Activated naive CD8-positive, alpha-beta T cell treated with anti-CD3 and anti-CD28 coated beads, Interleukin-2, amount 10 ng/mL, durations not matched to agents 7 days and 5 days (primary cell): Measurements from ENCODE around the gene HYI. TPM values are rescaled to one million over a fixed set of nuclear protein-coding genes. Genes with fewer than 3 reads are reported as not detected.
"Not testable (repeated sequence)": the region's sequence is repeated elsewhere in the genome, so short reads cannot be mapped to it uniquely, and the experiment has no call there.

ENCODE experiments used
- ATAC-seq: fragments of 150-1000 bp; cut with Tn5 transposase; one replicate; pipeline ENCODE4 v1.10.0; 2021; ENCODE audit warnings: low read depth, moderate library complexity
- POLR2A ChIA-PET: fragments of 350-600 bp; sonication (Branson Sonifier 250); formaldehyde crosslinking; loops from one replicate; lab custom pipeline; 2021; ENCODE audit warnings: antibody characterized with exemption; lab: Charles Lee
- DNase-seq: peaks from one replicate; pipeline ENCODE4 v3.0.0; 2021
- H3K27ac Mint-ChIP-seq: one replicate; pipeline ENCODE4 v1.8.0; 2022; ENCODE audit warnings: mild to moderate bottlenecking, mixed read lengths
- H3K27me3 Mint-ChIP-seq: one replicate; pipeline ENCODE4 v1.8.0; 2022; ENCODE audit warnings: mild to moderate bottlenecking, moderate library complexity, mixed read lengths
- H3K36me3 Mint-ChIP-seq: one replicate; pipeline ENCODE4 v1.8.0; 2021; ENCODE audit warnings: mild to moderate bottlenecking, mixed read lengths
- H3K4me1 Mint-ChIP-seq: one replicate; pipeline ENCODE4 v1.8.0; 2021; ENCODE audit warnings: mixed read lengths
- H3K4me3 Mint-ChIP-seq: one replicate; pipeline ENCODE4 v1.8.0; 2022; ENCODE audit warnings: mild to moderate bottlenecking, moderate library complexity, mixed read lengths
- H3K9me3 Mint-ChIP-seq: one replicate; pipeline ENCODE4 v1.8.0; 2021; ENCODE audit warnings: mixed read lengths
- total RNA-seq, 2 experiments: library from RNA; stranded (reverse); gene quantifications; one replicate each; pipeline ENCODE4 v1.2.3, GENCODE V29; 2021

HYI gene
- total RNA-seq, 2 experiments from 2014 or later: 18.3 to 21.3 TPM

DNA sequence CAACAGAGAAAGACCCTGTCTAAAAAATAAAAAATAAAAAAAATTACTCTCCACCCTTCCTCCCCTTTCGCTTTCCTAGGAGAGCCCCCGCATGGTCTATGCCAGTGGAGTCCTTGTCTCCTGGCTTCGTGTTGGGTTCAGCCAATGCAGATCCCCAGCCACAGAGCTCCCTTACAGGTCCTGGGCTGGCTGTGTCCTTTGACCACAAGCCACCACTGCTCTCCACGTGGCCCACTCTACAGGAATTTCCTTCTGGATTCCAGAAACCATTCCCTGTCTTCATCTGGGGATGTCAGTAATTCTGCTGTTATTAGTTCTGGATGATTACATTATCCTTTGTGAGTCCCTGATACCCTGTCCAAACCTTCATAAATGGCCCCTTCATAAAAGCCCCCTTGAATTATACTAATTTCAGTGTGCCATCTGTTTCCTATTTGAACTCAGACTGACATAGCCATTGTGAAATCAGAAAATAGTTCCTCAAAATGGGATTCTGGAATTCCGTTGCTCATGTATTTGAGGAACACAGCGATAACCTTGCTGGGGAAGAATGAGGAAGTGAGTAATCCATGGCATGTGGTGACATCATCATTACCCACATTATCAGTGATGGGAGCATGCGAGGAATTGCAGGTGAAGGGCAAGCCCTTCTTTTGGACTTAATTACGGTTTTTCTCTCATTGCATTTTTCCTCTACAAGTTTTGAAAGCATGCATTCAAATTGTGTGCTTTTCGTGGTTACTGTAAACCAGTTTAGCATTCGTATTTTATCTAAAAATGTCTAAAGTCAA is 22.1 kb upstream of the HYI start:
- POLR2A ChIA-PET, H3K4me1 Mint-ChIP-seq, H3K27ac Mint-ChIP-seq, H3K4me3 Mint-ChIP-seq, ATAC-seq, DNase-seq, H3K9me3 Mint-ChIP-seq, H3K36me3 Mint-ChIP-seq: not testable (repeated sequence)
- peaks cover 25% of the 10 kb centered on the region for H3K27me3 Mint-ChIP-seq

DNA sequence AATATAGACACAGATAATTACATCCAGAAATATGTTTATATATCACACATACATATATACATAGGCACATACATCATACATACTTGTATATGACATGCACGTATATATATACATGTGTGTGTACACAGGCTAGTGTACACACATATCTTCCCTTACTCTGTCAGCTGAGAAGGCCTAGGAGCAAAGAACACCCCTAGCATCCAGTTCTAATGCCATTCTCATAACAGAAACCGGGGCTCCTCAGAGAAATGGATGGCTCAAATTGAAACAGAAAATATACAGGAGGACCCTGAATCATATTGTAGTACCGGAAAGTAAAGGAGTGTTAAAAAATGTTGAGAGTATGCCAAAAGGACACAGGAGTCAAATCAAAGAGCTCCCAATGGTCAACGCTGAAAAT is 19.7 kb upstream of the HYI start:
- peaks cover 11% of the 10 kb centered on the region for H3K27me3 Mint-ChIP-seq
- H3K27ac Mint-ChIP-seq: no peak overlapping the region
- POLR2A ChIA-PET: no interaction called here
- no peak overlapping the region for H3K4me3 Mint-ChIP-seq
- ATAC-seq (no peak), DNase-seq (no peak)
- H3K9me3 Mint-ChIP-seq: no peaks in the 10 kb centered on the region
- no peaks in the 10 kb centered on the region for H3K36me3 Mint-ChIP-seq
- H3K4me1 Mint-ChIP-seq: peaks cover 3% of the 10 kb centered on the region

DNA sequence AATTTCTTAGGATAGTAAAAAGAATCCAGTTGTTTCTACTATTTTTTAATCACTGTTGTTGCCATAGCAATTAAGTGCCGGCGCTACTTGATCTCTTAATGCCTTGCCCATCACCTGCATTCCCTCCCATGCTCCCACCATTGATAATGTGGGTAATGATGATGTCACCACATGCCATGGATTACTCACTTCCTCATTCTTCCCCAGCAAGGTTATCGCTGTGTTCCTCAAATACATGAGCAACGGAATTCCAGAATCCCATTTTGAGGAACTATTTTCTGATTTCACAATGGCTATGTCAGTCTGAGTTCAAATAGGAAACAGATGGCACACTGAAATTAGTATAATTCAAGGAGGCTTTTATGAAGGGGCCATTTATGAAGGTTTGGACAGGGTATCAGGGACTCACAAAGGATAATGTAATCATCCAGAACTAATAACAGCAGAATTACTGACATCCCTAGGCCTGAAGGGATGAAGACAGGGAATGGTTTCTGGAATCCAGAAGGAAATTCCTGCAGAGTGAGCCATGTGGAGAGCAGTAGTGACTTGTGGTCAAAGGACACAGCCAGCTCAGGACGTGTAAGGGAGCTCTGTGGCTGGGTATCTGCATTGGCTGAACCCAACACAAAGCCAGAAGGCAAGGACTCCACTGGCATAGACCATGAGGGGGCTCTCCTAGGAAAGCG is 18.9 kb upstream of the HYI start:
- POLR2A ChIA-PET, DNase-seq, H3K4me3 Mint-ChIP-seq, H3K9me3 Mint-ChIP-seq, H3K36me3 Mint-ChIP-seq, ATAC-seq, H3K27ac Mint-ChIP-seq, H3K4me1 Mint-ChIP-seq, H3K27me3 Mint-ChIP-seq: not testable (repeated sequence)

DNA sequence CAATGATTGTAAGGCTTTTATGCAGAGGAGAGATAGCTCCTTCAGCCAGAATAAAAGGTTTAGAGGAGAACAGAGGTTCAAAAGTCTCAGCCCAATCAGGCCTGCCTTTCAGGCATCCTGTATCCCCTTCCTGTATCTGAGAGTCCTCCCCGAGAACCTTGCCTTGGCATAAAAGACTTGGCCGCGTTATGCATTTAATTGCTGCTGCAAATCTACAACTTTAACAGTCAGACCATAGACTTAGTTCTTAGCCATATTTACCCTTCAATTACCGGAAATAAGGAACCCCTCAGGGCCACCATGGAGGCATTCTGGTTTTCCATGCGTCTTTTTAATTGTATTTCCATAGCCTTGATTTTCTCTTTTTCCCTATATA is 18.3 kb upstream of the HYI start:
- DNase-seq (no peak), ATAC-seq (no peak)
- H3K36me3 Mint-ChIP-seq: no peaks in the 10 kb centered on the region
- peaks cover 4% of the 10 kb centered on the region for H3K27me3 Mint-ChIP-seq
- no peak overlapping the region for H3K4me3 Mint-ChIP-seq
- H3K9me3 Mint-ChIP-seq: no peaks in the 10 kb centered on the region
- no peak overlapping the region for H3K27ac Mint-ChIP-seq
- H3K4me1 Mint-ChIP-seq: peaks cover 3% of the 10 kb centered on the region
- POLR2A ChIA-PET: no interaction called here

DNA sequence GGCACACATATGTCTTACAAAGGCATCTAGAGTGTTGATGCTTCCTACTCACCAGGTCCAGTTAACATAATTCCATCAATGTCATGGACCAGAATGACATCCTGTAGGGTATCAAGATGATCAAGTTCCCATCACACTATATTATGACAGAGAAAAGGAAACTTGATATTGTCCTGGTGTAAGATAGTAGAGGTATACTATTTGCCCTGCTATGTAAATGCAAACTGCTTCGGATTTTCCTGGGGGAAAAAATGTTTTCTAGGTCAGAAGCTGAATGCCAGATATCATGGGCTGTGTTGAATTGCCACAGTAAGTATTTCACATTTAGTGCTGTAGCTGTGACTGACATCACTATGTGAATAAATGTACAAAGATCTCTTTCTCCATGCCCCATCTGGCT is 16.2 kb upstream of the HYI start:
- H3K4me3 Mint-ChIP-seq: no peak overlapping the region
- POLR2A ChIA-PET: no interaction called here
- H3K4me1 Mint-ChIP-seq: peaks cover 12% of the 10 kb centered on the region
- no peaks in the 10 kb centered on the region for H3K9me3 Mint-ChIP-seq
- DNase-seq: no peak
- H3K36me3 Mint-ChIP-seq: no peaks in the 10 kb centered on the region
- H3K27ac Mint-ChIP-seq: no peak overlapping the region
- H3K27me3 Mint-ChIP-seq: no peaks in the 10 kb centered on the region
- no peak for ATAC-seq

DNA sequence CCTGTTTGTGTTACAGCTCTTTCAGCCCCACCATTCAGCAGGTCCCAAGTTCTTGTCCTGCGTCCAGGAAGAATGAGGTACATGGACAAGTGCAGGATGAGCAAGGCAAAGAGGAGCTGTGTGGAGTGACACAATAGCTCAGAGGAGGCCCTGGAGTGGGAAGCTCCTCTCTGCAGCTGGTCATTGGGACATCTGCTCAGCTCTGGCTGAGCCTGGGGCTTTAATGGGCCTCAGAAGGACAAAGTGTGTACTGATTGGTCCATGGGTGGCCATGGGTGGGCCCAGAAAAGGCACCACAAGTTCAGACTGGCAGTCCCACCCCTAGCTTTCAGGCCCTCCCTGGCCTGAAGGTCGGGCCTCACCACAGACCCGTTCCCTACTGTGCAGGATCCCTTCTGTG is 14.7 kb upstream of the HYI start:
- Mint-ChIP-seq H3K27me3 (peaks cover 4% of the 10 kb centered on the region), H3K9me3 (no peaks in the 10 kb centered on the region), H3K27ac (no peak overlapping the region), H3K4me3 (no peak overlapping the region), H3K36me3 (no peaks in the 10 kb centered on the region), H3K4me1 (peaks cover 8% of the 10 kb centered on the region)
- ATAC-seq (no peak), DNase-seq (no peak)
- POLR2A ChIA-PET: no interaction called here

DNA sequence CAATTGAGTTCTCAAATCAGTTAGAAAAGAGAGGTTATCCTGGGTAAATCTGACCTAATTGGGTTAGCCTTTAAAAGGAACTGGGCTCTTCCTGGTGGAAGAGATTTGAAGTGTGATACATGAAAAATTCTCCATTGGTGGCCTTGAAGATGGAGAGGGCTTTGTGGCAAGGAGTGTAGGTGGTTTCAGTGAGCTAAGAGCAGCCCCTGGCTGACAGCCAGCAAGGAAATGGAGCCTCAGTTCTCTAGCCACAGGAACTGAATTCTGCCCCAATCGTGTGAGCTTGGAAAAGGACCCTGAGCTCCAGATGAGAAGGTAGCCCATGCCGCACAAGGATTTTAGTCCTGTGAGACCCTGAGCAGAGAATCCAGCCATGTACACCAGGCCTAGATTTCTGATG is 12.7 kb upstream of the HYI start:
- no peaks in the 10 kb centered on the region for H3K9me3 Mint-ChIP-seq
- peaks cover 8% of the 10 kb centered on the region for H3K4me1 Mint-ChIP-seq
- peaks cover 8% of the 10 kb centered on the region for H3K27me3 Mint-ChIP-seq
- POLR2A ChIA-PET: no interaction called here
- H3K27ac Mint-ChIP-seq: no peak overlapping the region
- no peak overlapping the region for H3K4me3 Mint-ChIP-seq
- no peaks in the 10 kb centered on the region for H3K36me3 Mint-ChIP-seq
- no peak for ATAC-seq
- no peak for DNase-seq

DNA sequence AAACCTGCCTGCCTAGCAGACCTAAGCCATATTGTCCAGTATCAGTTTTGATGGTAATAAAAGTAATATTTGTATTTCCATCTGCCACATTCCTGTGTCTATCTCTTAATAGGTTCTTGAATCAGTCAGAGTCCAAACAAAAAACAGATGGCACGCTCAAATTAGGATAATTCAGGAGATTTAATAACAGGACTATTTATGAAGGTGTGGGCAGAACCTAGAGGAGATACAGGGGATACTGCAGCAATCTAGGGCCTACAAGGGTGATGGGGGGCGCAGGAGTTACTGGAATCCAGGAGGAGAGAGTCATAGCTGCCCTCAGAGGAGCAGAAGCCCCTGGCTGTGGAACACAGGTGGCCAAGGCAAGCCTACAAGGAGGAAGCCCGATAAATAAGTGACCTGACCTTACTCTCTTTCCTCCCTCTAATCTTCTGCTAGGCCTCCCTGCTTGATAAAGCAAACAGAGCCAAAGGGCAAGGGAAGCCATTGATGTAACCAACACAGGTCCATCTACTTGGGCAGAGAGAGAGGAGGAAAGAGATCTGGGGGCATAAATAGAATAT is 11.9 kb upstream of the HYI start:
- no peaks in the 10 kb centered on the region for H3K36me3 Mint-ChIP-seq
- POLR2A ChIA-PET: no interaction called here
- no peak overlapping the region for H3K4me3 Mint-ChIP-seq
- H3K4me1 Mint-ChIP-seq: peaks cover 8% of the 10 kb centered on the region
- no peaks in the 10 kb centered on the region for H3K9me3 Mint-ChIP-seq
- DNase-seq (no peak), ATAC-seq (no peak)
- no peak overlapping the region for H3K27ac Mint-ChIP-seq
- peaks cover 9% of the 10 kb centered on the region for H3K27me3 Mint-ChIP-seq

DNA sequence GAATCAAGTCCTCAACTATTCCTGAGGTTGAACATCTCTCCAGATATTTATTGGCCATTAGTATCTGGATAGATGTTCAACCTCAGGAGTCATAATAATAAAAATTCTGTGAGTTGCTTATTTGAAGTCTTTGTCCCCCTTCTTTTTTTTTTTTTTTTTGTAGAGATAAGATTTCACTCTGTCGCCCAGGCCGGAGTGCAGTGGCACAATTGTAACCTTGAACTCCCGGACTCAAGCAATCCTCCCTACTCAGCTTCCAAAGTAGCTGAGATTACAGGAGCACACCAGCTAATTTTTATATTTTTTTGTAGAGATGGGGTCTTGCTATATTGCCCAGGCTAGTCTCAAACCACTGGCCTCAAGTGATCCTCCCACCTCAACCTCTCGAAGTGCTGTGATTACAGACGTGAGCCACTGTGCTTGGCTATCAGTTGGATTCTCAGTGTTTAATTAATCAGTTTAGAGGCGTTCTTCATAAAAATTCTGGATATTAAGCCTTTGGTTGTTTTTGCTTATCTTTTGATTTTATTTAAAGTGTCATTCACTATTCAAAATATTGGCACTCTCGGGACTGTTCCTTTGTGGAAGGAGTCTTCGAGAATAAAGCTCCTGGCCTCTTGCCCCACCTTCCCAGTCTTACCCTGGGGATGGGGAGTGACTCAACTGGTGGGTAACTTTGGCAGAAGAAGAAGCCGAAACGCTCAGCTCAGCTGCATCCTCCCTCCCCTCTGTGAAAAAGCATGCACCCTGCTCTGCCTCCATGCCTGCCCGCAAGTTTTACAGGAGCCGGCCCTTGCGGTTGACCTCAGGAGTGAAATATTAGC is 11.2 kb upstream of the HYI start:
- no peaks in the 10 kb centered on the region for H3K36me3 Mint-ChIP-seq
- POLR2A ChIA-PET: no interaction called here

DNA sequence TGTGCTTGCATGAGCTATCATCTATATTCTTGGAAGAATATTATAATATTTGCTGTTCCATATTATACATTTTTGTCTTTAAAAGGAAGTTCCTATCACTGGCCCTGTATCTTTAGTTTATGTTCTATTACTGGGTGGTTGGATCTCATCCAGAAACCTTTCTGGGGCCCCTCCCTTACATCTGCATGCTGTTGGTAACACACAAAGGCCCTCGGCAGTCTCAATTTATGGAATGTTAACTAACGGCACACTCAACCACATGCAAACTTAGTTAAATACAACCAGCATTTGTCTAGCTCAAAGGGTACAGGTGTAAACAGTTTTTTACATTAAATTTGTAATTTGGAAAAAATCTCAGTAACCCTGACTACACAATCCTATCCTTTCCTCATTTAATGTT is 9.7 kb upstream of the HYI start:
- H3K27ac Mint-ChIP-seq: no peak overlapping the region
- H3K4me3 Mint-ChIP-seq: no peak overlapping the region
- no peak for DNase-seq
- no peaks in the 10 kb centered on the region for H3K9me3 Mint-ChIP-seq
- peaks cover 25% of the 10 kb centered on the region for H3K27me3 Mint-ChIP-seq
- ATAC-seq: no peak
- POLR2A ChIA-PET: no interaction called here
- H3K36me3 Mint-ChIP-seq: no peaks in the 10 kb centered on the region
- peaks cover 8% of the 10 kb centered on the region for H3K4me1 Mint-ChIP-seq

More for the DNA sequence above, 11.2 kb upstream of the HYI start:
- Mint-ChIP-seq H3K4me1 (peaks cover 8% of the 10 kb centered on the region), H3K4me3 (no peak overlapping the region), H3K27ac (no peak overlapping the region), H3K9me3 (no peaks in the 10 kb centered on the region), H3K27me3 (peaks cover 12% of the 10 kb centered on the region)
- no peak for DNase-seq
- no peak for ATAC-seq

DNA sequence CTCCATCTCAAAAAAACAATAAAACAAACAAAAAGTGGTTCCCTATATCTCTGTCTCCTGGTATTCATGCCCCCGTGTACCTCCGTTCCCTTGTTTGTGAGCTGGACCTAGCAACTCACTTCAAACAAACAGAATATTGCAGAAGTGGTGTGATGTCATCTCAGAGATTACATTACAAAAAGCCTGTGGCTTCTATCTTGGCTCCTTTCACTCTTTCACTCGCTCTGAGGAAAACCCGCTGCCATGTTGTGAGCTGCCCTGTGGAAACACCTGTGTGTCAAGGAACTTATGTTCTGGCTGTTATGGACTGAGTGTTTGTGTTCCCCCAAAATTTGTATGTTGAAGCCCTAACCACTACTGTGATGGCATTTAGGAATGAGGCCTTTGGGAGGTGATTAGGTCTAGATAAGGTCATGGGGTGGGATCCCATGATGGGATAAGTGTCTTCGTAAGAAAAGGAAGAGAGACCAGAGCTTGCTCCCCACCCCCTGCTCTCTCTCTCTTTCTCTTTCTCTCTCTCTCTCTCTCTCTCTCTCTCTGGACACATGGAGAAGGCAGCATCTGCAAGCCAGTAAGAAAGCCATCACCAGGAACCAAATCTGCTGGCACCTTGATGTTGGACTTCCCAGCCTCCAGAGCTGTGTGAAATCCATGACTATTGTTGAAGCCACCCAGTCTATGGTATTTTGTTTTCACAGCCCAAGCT is 7.4 kb upstream of the HYI start:
- H3K9me3 Mint-ChIP-seq: no peaks in the 10 kb centered on the region
- peaks cover 4% of the 10 kb centered on the region for H3K4me1 Mint-ChIP-seq
- H3K4me3 Mint-ChIP-seq: no peak overlapping the region
- DNase-seq: no peak
- no peak overlapping the region for H3K27ac Mint-ChIP-seq
- H3K27me3 Mint-ChIP-seq: peaks cover 41% of the 10 kb centered on the region
- POLR2A ChIA-PET: no interaction called here
- ATAC-seq: no peak
- H3K36me3 Mint-ChIP-seq: no peaks in the 10 kb centered on the region

DNA sequence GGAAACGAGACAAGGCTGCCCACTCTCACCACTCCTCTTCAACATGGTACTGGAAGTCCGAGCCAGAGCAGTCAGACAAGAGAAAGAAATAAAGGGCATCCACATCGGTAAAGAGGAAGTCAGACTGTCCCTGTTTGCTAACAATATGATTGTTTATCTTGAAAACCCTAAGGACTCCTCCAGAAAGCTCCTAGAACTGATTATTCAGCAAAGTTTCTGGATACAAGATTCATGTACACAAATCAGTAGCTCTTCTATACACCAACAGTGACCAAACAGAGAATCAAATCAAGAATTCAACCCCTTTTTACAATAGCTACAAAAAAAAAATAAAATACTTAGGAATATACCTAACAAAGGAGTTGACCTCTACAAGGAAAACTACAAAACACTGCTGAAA is 4.6 kb upstream of the HYI start:
- not testable (repeated sequence) for H3K4me3 Mint-ChIP-seq, ATAC-seq

More for the DNA sequence above, 4.6 kb upstream of the HYI start:
- POLR2A ChIA-PET, H3K4me1 Mint-ChIP-seq, H3K27ac Mint-ChIP-seq, DNase-seq, H3K36me3 Mint-ChIP-seq, H3K9me3 Mint-ChIP-seq: not testable (repeated sequence)
- peaks cover 50% of the 10 kb centered on the region for H3K27me3 Mint-ChIP-seq
